Measurements from ENCODE around the gene TMEM52B. TPM values are rescaled to one million over a fixed set of nuclear protein-coding genes. Genes with fewer than 3 reads are reported as not detected.

Gene TMEM52B
- total and polyA plus RNA-seq, 2 of the 13 experiments (the other 11 are each of a cell fraction or from before 2014, with no cell fraction given) = not detected

DNA sequence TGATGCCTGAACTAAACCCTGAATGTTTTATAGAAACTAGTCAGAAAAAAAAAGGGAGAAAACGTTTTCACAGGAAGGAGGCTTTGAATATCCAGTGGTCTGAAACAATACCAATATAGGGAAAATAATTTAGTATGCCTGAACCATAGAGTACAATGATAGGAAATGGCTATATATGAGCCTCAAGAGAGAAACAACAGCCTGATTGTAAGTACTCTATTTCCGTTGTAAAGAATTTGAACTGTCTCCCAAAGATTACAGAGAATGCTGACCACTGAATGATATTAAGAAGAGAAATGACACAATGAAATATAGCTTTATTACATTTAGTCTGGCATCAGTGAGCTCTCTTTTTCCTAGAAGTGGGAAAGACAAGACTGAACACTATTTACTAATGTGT, 28.3 kb downstream of the TMEM52B start:
- DNase-seq (ENCODE audit: low spot score) = no peak
- in situ Hi-C loops (cut with HindIII; ENCODE audit: extremely low pct_ligation_motif_present, low pct_unique_long_range_greater_than_20kb) = no loop called here
- H3K27ac ChIP-seq (ENCODE audit: extremely low read length, insufficient read depth, low read length) = no peak overlapping the region
- intact Hi-C loops (cut with micrococcal nuclease; ENCODE audit: unreplicated experiment) = no loop called here
- BruUV-seq (replicated peaks) = no TSS peak
- TF ChIP-seq HHEX (CRISPR knock-in tag; IDR thresholded peaks at IDR 0.05) (no peak), ZNF747 (CRISPR knock-in tag; IDR thresholded peaks at IDR 0.05; ENCODE audit: borderline replicate concordance) (no peak), IKZF4 (CRISPR knock-in tag; IDR thresholded peaks at IDR 0.05; ENCODE audit: borderline replicate concordance, low read depth, not compliant biosample characterization) (no peak), ZNF251 (CRISPR knock-in tag; IDR thresholded peaks at IDR 0.05) (no peak), GATA4 (IDR thresholded peaks at IDR 0.05; ENCODE audit: borderline replicate concordance, low read depth) (no peak), ZNF761 (CRISPR knock-in tag; conservative IDR thresholded peaks at IDR 0.05) (no peak), ZNF770 (CRISPR knock-in tag; IDR thresholded peaks at IDR 0.05) (no peak), XRCC5 (optimal IDR thresholded peaks at IDR 0.05; ENCODE audit: low read length) (no peak), U2AF1 (optimal IDR thresholded peaks at IDR 0.05; ENCODE audit: low read depth, low read length) (no peak)
- TF ChIP-seq, protein P1, sequence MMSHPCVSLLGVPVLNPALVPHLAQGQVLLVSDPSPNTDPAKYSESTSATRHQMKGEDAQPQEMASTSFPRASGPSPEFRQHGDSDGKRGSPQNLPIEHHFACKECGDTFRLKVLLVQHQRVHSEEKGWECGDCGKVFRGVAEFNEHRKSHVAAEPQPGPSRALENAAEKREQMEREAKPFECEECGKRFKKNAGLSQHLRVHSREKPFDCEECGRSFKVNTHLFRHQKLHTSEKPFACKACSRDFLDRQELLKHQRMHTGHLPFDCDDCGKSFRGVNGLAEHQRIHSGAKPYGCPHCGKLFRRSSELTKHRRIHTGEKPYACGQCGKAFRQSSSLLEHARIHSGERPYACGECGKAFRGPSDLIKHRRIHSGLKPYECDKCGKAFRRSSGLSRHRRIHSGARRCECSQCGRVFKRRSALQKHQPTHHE (CRISPR knock-in tag; IDR thresholded peaks at IDR 0.05; ENCODE audit: borderline replicate concordance) = no peak
- TF ChIP-seq, protein P2, sequence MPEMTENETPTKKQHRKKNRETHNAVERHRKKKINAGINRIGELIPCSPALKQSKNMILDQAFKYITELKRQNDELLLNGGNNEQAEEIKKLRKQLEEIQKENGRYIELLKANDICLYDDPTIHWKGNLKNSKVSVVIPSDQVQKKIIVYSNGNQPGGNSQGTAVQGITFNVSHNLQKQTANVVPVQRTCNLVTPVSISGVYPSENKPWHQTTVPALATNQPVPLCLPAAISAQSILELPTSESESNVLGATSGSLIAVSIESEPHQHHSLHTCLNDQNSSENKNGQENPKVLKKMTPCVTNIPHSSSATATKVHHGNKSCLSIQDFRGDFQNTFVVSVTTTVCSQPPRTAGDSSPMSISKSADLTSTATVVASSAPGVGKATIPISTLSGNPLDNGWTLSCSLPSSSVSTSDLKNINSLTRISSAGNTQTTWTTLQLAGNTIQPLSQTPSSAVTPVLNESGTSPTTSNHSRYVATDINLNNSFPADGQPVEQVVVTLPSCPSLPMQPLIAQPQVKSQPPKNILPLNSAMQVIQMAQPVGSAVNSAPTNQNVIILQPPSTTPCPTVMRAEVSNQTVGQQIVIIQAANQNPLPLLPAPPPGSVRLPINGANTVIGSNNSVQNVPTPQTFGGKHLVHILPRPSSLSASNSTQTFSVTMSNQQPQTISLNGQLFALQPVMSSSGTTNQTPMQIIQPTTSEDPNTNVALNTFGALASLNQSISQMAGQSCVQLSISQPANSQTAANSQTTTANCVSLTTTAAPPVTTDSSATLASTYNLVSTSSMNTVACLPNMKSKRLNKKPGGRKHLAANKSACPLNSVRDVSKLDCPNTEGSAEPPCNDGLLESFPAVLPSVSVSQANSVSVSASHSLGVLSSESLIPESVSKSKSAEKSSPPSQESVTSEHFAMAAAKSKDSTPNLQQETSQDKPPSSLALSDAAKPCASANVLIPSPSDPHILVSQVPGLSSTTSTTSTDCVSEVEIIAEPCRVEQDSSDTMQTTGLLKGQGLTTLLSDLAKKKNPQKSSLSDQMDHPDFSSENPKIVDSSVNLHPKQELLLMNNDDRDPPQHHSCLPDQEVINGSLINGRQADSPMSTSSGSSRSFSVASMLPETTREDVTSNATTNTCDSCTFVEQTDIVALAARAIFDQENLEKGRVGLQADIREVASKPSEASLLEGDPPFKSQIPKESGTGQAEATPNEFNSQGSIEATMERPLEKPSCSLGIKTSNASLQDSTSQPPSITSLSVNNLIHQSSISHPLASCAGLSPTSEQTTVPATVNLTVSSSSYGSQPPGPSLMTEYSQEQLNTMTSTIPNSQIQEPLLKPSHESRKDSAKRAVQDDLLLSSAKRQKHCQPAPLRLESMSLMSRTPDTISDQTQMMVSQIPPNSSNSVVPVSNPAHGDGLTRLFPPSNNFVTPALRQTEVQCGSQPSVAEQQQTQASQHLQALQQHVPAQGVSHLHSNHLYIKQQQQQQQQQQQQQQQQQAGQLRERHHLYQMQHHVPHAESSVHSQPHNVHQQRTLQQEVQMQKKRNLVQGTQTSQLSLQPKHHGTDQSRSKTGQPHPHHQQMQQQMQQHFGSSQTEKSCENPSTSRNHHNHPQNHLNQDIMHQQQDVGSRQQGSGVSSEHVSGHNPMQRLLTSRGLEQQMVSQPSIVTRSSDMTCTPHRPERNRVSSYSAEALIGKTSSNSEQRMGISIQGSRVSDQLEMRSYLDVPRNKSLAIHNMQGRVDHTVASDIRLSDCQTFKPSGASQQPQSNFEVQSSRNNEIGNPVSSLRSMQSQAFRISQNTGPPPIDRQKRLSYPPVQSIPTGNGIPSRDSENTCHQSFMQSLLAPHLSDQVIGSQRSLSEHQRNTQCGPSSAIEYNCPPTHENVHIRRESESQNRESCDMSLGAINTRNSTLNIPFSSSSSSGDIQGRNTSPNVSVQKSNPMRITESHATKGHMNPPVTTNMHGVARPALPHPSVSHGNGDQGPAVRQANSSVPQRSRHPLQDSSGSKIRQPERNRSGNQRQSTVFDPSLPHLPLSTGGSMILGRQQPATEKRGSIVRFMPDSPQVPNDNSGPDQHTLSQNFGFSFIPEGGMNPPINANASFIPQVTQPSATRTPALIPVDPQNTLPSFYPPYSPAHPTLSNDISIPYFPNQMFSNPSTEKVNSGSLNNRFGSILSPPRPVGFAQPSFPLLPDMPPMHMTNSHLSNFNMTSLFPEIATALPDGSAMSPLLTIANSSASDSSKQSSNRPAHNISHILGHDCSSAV (CRISPR knock-in tag; IDR thresholded peaks at IDR 0.05; ENCODE audit: borderline replicate concordance) = no peak
- H3K79me2 ChIP-seq (ENCODE audit: insufficient read depth, low read length) = no peaks in the 10 kb centered on the region
- peaks cover 0 to 3% of the 10 kb centered on the region in 2 experiments; a peak in 1 of 5 replicates for H3K27me3 ChIP-seq (ENCODE audit: control insufficient read depth in 1 of 2, insufficient read depth in 2 of 2, low read length in 2 of 2)
- H3K9ac ChIP-seq (ENCODE audit: insufficient read depth, low read depth, low read length) = no peak overlapping the region
- CTCF ChIA-PET (ENCODE audit: low intra/inter-chr PET ratio, low total read pairs) = no interaction called here
- H3K4me2 ChIP-seq (ENCODE audit: low read depth, low read length) = no peak overlapping the region
- no peak overlapping the region for H2AFZ ChIP-seq (ENCODE audit: low read length)
- H3K4me3 ChIP-seq (replicated peaks in 1 of 3; ENCODE audit: insufficient read depth in 1 of 3, low read depth in 2 of 3, low read length in 3 of 3) = no peak overlapping the region
- POLR2A ChIA-PET = no interaction called here
- no peaks in the 10 kb centered on the region for H3K36me3 ChIP-seq (replicated peaks in 1 of 2; ENCODE audit: control insufficient read depth in 1 of 2, insufficient read depth in 2 of 2, low read length in 2 of 2)
- WGBS (ENCODE audit: low lambda C conversion rate) = 15% methylated on average over 2 of the region's 2 CpGs
- FAIRE-seq = no peak
- H3K9me3 ChIP-seq (ENCODE audit: low read length) = no peaks in the 10 kb centered on the region
- no peak for ATAC-seq
- no peaks in the 10 kb centered on the region for H4K20me1 ChIP-seq (ENCODE audit: insufficient read depth, low read length)
- no peaks in the 10 kb centered on the region for H3K4me1 ChIP-seq (ENCODE audit: insufficient read depth, low read length)

Measured in HepG2 (cell line).